Central memory CD8-positive, alpha-beta T cell (primary cell): Measurements from ENCODE around the gene AQP2.
A peak's percentile ranks its signal among the peaks of the same experiment; 100 is the strongest.

Experiments
- ATAC-seq: fragments of 150-1000 bp; cut with Tn5 transposase; replicated peaks from 2 replicates; pipeline ENCODE4 v1.10.0; 2022; ENCODE audit warnings: mild to moderate bottlenecking, moderate FRiP score, moderate number of reproducible peaks; ENCODE audit not compliant: poor library complexity, severe bottlenecking; ENCODE audit errors: extremely low read depth
- DNase-seq, 2 donors: peaks; one replicate each; pipeline ENCODE4 v3.0.0; 2021; ENCODE audit warnings: low spot score in 2 of 2
- H3K27ac Mint-ChIP-seq: one replicate; pipeline ENCODE4 v1.8.0; 2022; ENCODE audit warnings: low read depth, mild to moderate bottlenecking, moderate library complexity, mixed read lengths
- H3K27me3 Mint-ChIP-seq: one replicate; pipeline ENCODE4 v1.8.0; 2022; ENCODE audit warnings: mixed read lengths
- H3K36me3 Mint-ChIP-seq: one replicate; pipeline ENCODE4 v1.8.0; 2022; ENCODE audit warnings: mild to moderate bottlenecking, moderate library complexity, mixed read lengths; ENCODE audit not compliant: insufficient read depth
- H3K4me1 Mint-ChIP-seq: one replicate; pipeline ENCODE4 v1.8.0; 2022; ENCODE audit warnings: mixed read lengths
- H3K4me3 Mint-ChIP-seq: one replicate; pipeline ENCODE4 v1.8.0; 2022; ENCODE audit warnings: mild to moderate bottlenecking, moderate library complexity, mixed read lengths
- H3K9me3 Mint-ChIP-seq: one replicate; pipeline ENCODE4 v1.8.0; 2022; ENCODE audit warnings: mixed read lengths

Gene AQP2

DNA sequence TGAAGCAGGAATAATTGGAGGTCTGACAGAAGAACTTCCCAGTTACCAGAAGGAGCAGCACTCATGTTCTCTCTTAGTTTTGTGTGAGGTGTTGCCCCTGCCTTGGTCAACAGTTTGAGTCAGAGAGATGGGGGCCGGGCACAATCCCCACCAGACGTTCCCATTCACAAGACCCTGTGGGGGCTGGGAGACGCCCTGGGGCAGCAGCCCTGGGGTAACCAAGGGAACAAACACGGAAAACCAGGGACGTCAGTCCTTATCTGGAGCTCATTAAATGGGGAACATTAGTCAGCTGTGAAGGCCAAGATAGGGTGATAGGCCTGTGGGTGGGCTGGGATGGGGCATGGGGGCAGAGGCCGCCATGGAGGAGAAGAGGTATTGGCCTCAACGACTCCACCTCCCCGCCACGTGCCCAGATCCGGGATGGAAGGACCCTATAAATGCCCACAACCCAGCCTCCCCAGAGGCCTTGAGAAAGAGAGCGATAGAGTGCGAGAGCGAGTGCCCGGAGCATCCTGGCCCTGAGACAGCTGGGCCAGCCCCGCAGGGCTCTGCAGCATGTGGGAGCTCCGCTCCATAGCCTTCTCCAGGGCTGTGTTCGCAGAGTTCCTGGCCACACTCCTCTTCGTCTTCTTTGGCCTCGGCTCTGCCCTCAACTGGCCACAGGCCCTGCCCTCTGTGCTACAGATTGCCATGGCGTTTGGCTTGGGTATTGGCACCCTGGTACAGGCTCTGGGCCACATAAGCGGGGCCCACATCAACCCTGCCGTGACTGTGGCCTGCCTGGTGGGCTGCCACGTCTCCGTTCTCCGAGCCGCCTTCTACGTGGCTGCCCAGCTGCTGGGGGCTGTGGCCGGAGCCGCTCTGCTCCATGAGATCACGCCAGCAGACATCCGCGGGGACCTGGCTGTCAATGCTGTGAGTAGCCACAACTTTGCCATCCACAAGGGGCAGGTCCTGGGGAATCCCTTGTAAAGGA lies at the start of gene AQP2:
Gene AQP2 (plus strand): TSS at position 465 of the 979 bp plus-strand sequence. CDS start 94 bp downstream, at position 559.
- Mint-ChIP-seq H3K4me3 (no peak within 1 kb of the TSS), H3K36me3 (peaks cover 6% of the 10 kb centered on the region), H3K27ac (no peak within 1 kb of the TSS), H3K9me3 (no peaks in the 10 kb centered on the region), H3K27me3 (peaks cover 43% of the 10 kb centered on the region), H3K4me1 (peaks cover 4% of the 10 kb centered on the region)
- ATAC-seq (no peak), DNase-seq (no peak)

- Mint-ChIP-seq H3K4me1 (peaks cover 13% of the 10 kb centered on the region), H3K9me3 (no peaks in the 10 kb centered on the region), H3K4me3 (no peak overlapping the region), H3K27ac (no peak overlapping the region), H3K27me3 (peaks cover 26% of the 10 kb centered on the region), H3K36me3 (no peaks in the 10 kb centered on the region)
- ATAC-seq (no peak), DNase-seq (no peak)
Measured at GRCh38 chr12:49901026-49901425, 49.5 kb upstream of the AQP2 start.

DNA sequence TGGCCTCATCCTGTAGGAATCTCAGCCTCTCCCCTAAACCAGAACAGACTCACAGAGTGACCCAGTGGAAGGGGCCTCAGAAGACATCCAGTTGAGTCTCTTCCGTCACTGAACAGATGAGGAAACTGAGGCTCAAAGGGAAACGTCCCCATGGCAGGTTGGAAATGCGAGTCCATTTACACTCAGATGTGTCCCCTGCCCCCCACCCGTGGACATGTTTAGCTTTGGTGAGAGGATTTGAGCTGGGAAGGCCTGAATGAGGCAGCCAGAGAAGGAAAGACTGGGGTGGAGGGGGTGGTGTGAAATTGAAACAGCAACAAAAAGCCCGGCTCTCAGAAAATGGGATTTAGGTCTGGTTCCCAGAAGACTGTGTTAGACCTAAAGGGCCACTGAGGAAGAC lies 48.6 kb upstream of the AQP2 start:
- no peak for ATAC-seq
- Mint-ChIP-seq H3K27ac (no peak overlapping the region), H3K4me1 (peaks cover 13% of the 10 kb centered on the region), H3K27me3 (peaks cover 29% of the 10 kb centered on the region), H3K4me3 (peak overlapping the region; percentile 7), H3K36me3 (no peaks in the 10 kb centered on the region), H3K9me3 (no peaks in the 10 kb centered on the region)
- DNase-seq: no peak

- peak overlapping the region; percentile 76 for H3K4me3 Mint-ChIP-seq
- H3K36me3 Mint-ChIP-seq: no peaks in the 10 kb centered on the region
- peaks cover 29% of the 10 kb centered on the region for H3K27me3 Mint-ChIP-seq
- no peaks in the 10 kb centered on the region for H3K9me3 Mint-ChIP-seq
- no peak overlapping the region for H3K27ac Mint-ChIP-seq
- peaks cover 13% of the 10 kb centered on the region for H3K4me1 Mint-ChIP-seq
- no peak for ATAC-seq
- no peak for DNase-seq
Measured at GRCh38 chr12:49902399-49903350, 47.9 kb upstream of the AQP2 start.

DNA sequence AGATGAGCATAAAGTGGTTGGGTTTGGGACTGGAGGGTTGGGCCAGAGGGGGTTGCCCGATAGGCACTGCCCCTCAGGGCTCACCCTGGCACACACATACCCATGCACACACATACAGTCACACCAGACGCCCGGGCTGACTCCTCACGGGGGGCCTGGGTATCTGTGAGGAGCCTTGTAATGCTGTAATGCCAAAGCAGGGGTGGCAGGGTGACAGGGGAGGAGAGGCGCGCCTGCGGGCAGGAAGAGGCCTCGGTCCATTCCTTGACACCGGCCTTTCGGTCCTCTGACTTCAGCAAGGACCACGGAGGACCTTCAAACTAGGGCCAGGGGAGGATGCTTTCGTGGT lies 47.2 kb upstream of the AQP2 start:
- ATAC-seq: no peak
- H3K9me3 Mint-ChIP-seq: no peaks in the 10 kb centered on the region
- peak overlapping the region; percentile 76 for H3K4me3 Mint-ChIP-seq
- DNase-seq: no peak
- peaks cover 25% of the 10 kb centered on the region for H3K27me3 Mint-ChIP-seq
- no peak overlapping the region for H3K27ac Mint-ChIP-seq
- H3K36me3 Mint-ChIP-seq: no peaks in the 10 kb centered on the region
- peaks cover 13% of the 10 kb centered on the region for H3K4me1 Mint-ChIP-seq

- DNase-seq (peak in 1 of 2 donors; percentile 22), ATAC-seq (peak; percentile 73)
- Mint-ChIP-seq H3K36me3 (no peaks in the 10 kb centered on the region), H3K27me3 (peaks cover 20% of the 10 kb centered on the region), H3K27ac (peak within 1 kb of the TSS; percentile 56), H3K4me1 (peaks cover 13% of the 10 kb centered on the region), H3K4me3 (peak within 1 kb of the TSS; percentile 76), H3K9me3 (no peaks in the 10 kb centered on the region)
Measured at GRCh38 chr12:49903700-49904423, 46.7 kb upstream of the AQP2 start, which contains the start of gene FAIM2. FAIM2 (minus strand) TSS chr12:49903900; CDS start chr12:49903792, 108 bp downstream.

- Mint-ChIP-seq H3K9me3 (no peaks in the 10 kb centered on the region), H3K27me3 (peaks cover 20% of the 10 kb centered on the region), H3K4me3 (peak overlapping the region; percentile 76), H3K27ac (peak overlapping the region; percentile 56), H3K4me1 (peaks cover 13% of the 10 kb centered on the region), H3K36me3 (no peaks in the 10 kb centered on the region)
- no peak for DNase-seq
- ATAC-seq: no peak
Measured at GRCh38 chr12:49904601-49905000, 45.9 kb upstream of the AQP2 start.

- peak overlapping the region; percentile 11 for H3K4me3 Mint-ChIP-seq
- no peaks in the 10 kb centered on the region for H3K9me3 Mint-ChIP-seq
- H3K4me1 Mint-ChIP-seq: peaks cover 13% of the 10 kb centered on the region
- H3K27me3 Mint-ChIP-seq: peaks cover 20% of the 10 kb centered on the region
- DNase-seq (no peak), ATAC-seq (no peak)
- H3K27ac Mint-ChIP-seq: no peak overlapping the region
- H3K36me3 Mint-ChIP-seq: no peaks in the 10 kb centered on the region
Measured at GRCh38 chr12:49905718-49906314, 44.7 kb upstream of the AQP2 start.

DNA sequence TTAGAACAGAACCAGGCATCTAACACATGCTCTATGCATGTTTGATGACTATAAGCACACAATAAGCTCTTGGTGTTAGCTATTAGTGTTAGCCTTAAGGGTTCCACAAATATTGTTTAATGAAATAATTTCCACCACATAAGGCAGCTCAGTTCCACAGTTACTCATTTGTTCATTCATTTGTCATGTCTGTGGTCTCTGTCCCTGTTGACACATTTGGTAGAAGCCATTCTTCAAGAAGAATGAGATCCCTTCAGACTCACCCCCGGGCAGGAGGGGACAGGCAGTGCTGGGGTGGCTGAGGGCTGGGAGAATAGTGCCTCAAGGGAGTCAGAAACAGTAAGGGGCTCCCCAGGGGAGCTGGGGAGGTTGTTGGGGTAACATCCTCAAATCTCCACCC lies 43.2 kb upstream of the AQP2 start:
- Mint-ChIP-seq H3K9me3 (no peaks in the 10 kb centered on the region), H3K36me3 (no peaks in the 10 kb centered on the region), H3K27me3 (peaks cover 20% of the 10 kb centered on the region), H3K4me3 (no peak overlapping the region), H3K4me1 (peaks cover 13% of the 10 kb centered on the region), H3K27ac (no peak overlapping the region)
- DNase-seq (no peak), ATAC-seq (no peak)

- no peak overlapping the region for H3K4me3 Mint-ChIP-seq
- H3K4me1 Mint-ChIP-seq: peaks cover 4% of the 10 kb centered on the region
- no peak overlapping the region for H3K27ac Mint-ChIP-seq
- peaks cover 20% of the 10 kb centered on the region for H3K27me3 Mint-ChIP-seq
- ATAC-seq (no peak), DNase-seq (no peak)
- H3K36me3 Mint-ChIP-seq: no peaks in the 10 kb centered on the region
- no peaks in the 10 kb centered on the region for H3K9me3 Mint-ChIP-seq
Measured at GRCh38 chr12:49909356-49909755, 41.2 kb upstream of the AQP2 start.

- DNase-seq (no peak), ATAC-seq (no peak)
- no peaks in the 10 kb centered on the region for H3K36me3 Mint-ChIP-seq
- H3K27ac Mint-ChIP-seq: no peak overlapping the region
- peaks cover 20% of the 10 kb centered on the region for H3K27me3 Mint-ChIP-seq
- no peak overlapping the region for H3K4me3 Mint-ChIP-seq
- no peaks in the 10 kb centered on the region for H3K9me3 Mint-ChIP-seq
- H3K4me1 Mint-ChIP-seq: no peaks in the 10 kb centered on the region
Measured at GRCh38 chr12:49909826-49910225, 40.7 kb upstream of the AQP2 start.
